ENCODE data around the gene HAL. TPM values are rescaled to one million over a fixed set of nuclear protein-coding genes. Genes with fewer than 3 reads are reported as not detected.

The HAL gene
- total RNA-seq, 1 donor: not detected

- no peak for DNase-seq (ENCODE audit: low read depth)
- no peak for TF ChIP-seq CTCF (IDR thresholded peaks at IDR 0.05; ENCODE audit: insufficient read depth, low read depth, low read length)
Measured at GRCh38 chr12:95967301-95967700, 28.8 kb downstream of the HAL start.

DNA sequence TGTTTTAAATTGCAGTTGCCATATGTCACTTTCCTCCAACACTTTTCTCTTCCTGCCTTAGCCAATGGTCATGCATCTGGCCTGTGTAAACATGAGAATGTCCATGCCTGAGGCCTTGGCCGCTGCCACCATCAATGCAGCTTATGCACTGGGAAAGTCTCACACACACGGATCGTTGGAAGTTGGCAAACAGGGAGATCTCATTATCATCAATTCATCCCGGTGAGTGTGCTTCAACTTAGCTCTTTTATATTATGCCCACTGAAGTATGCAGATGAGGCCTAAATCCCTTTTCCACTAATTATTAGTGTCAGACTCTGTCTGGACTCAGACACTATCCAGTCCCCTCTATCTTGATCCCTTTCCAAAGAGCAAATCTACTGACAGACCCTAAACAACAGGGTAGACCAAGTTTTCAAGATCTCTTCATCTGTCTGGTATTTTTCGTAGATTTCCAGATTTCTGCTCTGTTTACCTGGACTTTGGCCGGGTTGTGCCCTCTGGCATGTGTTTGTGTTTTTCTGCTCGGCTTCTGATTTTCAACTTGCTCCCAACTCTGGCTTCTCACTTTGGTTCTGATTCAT is 29.8 kb downstream of the HAL start:
- no peak for TF ChIP-seq CTCF (IDR thresholded peaks at IDR 0.05; ENCODE audit: insufficient read depth, low read depth, low read length)
- H3K4me3 ChIP-seq (ENCODE audit: low read depth, low read length): no peak overlapping the region
- no peak for DNase-seq (ENCODE audit: low read depth)

More at GRCh38 chr12:95967301-95967700, 28.8 kb downstream of the HAL start:
- H3K4me3 ChIP-seq (ENCODE audit: low read depth, low read length): no peak overlapping the region

DNA sequence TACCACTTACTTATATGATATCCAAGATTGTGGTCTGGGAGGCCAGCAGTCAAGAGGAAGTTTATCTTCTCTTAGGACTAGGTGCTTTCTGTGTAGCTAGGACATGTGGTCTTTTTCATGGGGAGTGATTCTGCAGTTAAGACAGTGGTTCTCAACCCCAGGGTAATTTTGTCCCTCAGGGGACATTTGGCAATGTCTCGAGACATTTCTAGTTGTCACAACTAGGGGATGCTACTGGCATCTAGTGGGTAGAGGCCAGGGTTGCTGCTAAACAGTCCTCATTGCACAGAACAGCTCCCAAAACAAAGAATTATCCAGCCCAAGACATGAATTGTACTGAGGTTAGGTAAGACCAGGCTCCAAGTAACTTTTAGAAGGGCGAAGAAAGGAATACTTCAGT is 33.0 kb downstream of the HAL start:
- no peak for DNase-seq (ENCODE audit: low read depth)
- peak; percentile 17 for TF ChIP-seq CTCF (IDR thresholded peaks at IDR 0.05; ENCODE audit: insufficient read depth, low read depth, low read length)

DNA sequence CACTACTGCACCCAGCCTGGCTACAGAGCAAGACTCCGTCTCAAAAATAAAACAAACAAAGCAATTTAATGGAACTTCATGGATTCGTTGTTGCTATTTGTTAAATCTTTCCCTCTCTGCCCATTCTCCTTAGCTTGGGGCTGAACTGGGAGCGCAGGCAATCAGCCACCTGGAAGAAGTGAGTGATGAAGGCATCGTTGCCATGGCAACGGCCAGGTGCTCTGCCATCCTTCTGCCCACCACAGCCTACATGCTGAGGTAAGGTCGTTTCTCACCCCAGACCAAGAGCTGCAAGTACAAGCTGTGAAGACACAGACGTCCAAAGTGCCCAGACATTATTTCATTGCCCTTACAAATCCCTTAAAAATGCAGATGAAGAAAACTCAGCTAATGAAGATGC is 33.9 kb downstream of the HAL start:
- no peak overlapping the region for H3K4me3 ChIP-seq (ENCODE audit: low read depth, low read length)
- TF ChIP-seq CTCF (IDR thresholded peaks at IDR 0.05; ENCODE audit: insufficient read depth, low read depth, low read length): no peak
- no peak for DNase-seq (ENCODE audit: low read depth)

More for the DNA sequence above, 33.0 kb downstream of the HAL start:
- no peak overlapping the region for H3K4me3 ChIP-seq (ENCODE audit: low read depth, low read length)

DNA sequence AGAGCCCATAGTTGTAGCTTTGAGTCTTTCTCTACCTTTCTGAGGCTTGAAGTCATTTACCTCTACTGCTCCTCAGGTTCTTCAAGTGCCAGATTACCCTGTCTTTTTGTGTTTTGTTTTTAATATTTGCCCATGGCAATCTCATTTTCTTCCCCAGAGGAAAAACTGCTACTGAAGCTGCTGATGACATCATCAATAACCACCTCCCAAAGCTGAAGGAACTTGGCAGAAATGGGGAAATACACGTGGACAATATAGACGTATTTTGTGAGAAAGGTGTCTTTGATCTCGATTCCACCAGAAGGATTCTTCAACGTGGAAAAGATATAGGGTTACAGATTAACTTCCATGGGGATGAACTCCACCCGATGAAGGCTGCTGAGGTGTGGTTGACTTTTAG is 35.9 kb downstream of the HAL start:
- no peak for TF ChIP-seq CTCF (IDR thresholded peaks at IDR 0.05; ENCODE audit: insufficient read depth, low read depth, low read length)
- H3K4me3 ChIP-seq (ENCODE audit: low read depth, low read length): no peak overlapping the region
- DNase-seq (ENCODE audit: low read depth): no peak

- DNase-seq (ENCODE audit: low read depth): no peak
- TF ChIP-seq CTCF (IDR thresholded peaks at IDR 0.05; ENCODE audit: insufficient read depth, low read depth, low read length): no peak
- no peak overlapping the region for H3K4me3 ChIP-seq (ENCODE audit: low read depth, low read length)
Measured at GRCh38 chr12:95959107-95959506, 37.0 kb downstream of the HAL start.

DNA sequence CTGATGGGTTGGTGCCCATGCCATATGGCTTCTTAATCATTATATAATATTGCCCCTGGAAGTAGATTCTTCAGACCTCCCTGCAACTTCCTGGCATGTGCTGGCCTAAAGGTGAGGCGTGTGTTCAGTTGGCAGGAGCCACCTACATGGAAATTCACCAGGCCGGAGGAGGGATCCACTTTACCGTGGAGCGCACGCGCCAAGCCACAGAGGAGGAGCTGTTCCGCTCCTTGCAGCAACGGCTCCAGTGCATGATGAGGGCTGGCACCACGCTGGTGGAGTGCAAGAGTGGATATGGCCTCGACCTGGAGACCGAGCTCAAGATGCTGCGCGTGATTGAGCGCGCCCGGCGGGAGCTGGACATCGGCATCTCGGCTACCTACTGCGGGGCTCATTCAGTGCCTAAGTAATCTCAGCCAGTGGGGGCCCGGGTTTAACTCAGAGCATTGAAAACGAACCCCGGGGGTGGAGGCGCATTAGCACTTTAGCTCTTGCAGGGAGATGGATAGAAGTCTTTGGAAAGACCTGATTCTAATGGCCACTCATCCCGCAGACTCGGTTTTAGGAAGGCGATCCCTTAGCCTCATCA is 39.5 kb downstream of the HAL start:
- no peak for DNase-seq (ENCODE audit: low read depth)
- TF ChIP-seq CTCF (IDR thresholded peaks at IDR 0.05; ENCODE audit: insufficient read depth, low read depth, low read length): no peak
- no peak overlapping the region for H3K4me3 ChIP-seq (ENCODE audit: low read depth, low read length)
